Ascending aorta (tissue), 2 donors: ENCODE data around the gene ADNP2. TPM values are rescaled to one million over a fixed set of nuclear protein-coding genes. Genes with fewer than 3 reads are reported as not detected.

ENCODE experiments used
- DNase-seq, 2 donors: peaks; one replicate each; pipeline ENCODE4 v3.0.0-alpha.2; 2019; ENCODE audit warnings: low spot score in 2 of 2
- H3K27ac ChIP-seq, 2 donors: fragments of 200-600 bp; sonication (generic); one replicate each; pipeline ENCODE4 v1.5.1; 2016 to 2017; ENCODE audit warnings: mild to moderate bottlenecking in 1 of 2
- H3K27me3 ChIP-seq: fragments of 200-600 bp; sonication (generic); one replicate; pipeline ENCODE4 v1.5.1; 2017
- H3K36me3 ChIP-seq, 2 donors: fragments of 200-600 bp; sonication (generic); one replicate each; pipeline ENCODE4 v1.5.1; 2016
- H3K4me1 ChIP-seq, 2 donors: fragments of 200-600 bp; sonication (generic); one replicate each; pipeline ENCODE4 v1.5.1; 2016 to 2017; ENCODE audit warnings: mild to moderate bottlenecking in 1 of 2
- H3K4me3 ChIP-seq, 2 donors: fragments of 200-600 bp; sonication (generic); one replicate each; pipeline ENCODE4 v1.5.1; 2016 to 2017; ENCODE audit warnings: mild to moderate bottlenecking in 1 of 2
- H3K9me3 ChIP-seq, 2 donors: fragments of 200-600 bp; sonication (generic); one replicate each; pipeline ENCODE4 v1.5.1; 2016
- CTCF ChIP-seq, 3 experiments: fragments of 200-600 bp in 2 of 3; fragments of 450-650 bp in 1 of 3; sonication (generic) in 2 of 3; IDR thresholded peaks; one replicate each; pipeline ENCODE4 v1.5.1; 2016 to 2019; ENCODE audit warnings: antibody characterized with exemption in 3 of 3, mild to moderate bottlenecking in 1 of 3, moderate library complexity in 1 of 3
- intact Hi-C: fragments of 100-400 bp; cut with DNase I; formaldehyde crosslinking; loops from one replicate; pipeline ENCODE4 v1.15.1; 2023
- total RNA-seq: library from RNA; depleted of rRNA; stranded (reverse); fragments of >200 nt; gene quantifications from one replicate; pipeline ENCODE4 v1.1.0, GENCODE V29; 2016

ADNP2 gene
- total RNA-seq, 1 donor from 2014 or later: 6.8 TPM

GRCh38 chr18:80106482-80107051 is 2.5 kb upstream of the ADNP2 start:
- Histone ChIP-seq H3K4me1 (peaks cover 4 to 15% of the 10 kb centered on the region in 2 donors), H3K27me3 (no peaks in the 10 kb centered on the region), H3K36me3 (no peaks in the 10 kb centered on the region), H3K9me3 (no peaks in the 10 kb centered on the region), H3K27ac (peak overlapping the region; percentile 99), H3K4me3 (no peak overlapping the region)
- intact Hi-C loops: loop anchor here (10.0 kb wide), 1 partner anchor 712 kb away; the partner anchor contains the start of gene NFATC1
- DNase-seq: no peak
- TF ChIP-seq CTCF (IDR thresholded peaks at IDR 0.05): no peak

DNA sequence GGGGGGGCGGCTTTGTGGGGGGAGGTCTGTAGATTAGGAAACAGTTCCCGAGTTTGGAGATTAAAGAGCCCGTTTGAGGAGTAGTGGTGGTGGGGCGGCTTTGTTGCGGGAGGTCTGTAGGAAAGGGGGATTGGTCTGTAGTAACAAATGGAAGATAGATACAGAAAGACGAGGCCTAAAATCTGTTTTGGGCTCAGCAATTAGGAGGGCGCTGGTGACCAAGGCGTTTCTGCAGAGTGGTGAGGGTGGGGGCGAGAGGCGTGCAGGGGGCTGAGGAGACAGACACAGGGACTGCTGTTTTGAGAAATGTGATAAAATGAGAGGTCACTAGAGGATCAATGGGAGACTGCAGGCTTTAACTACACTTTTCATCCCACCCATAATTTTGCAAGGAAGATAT is 1.6 kb upstream of the ADNP2 start:
- Histone ChIP-seq H3K27ac (peak overlapping the region; percentile 99), H3K36me3 (no peaks in the 10 kb centered on the region), H3K27me3 (no peaks in the 10 kb centered on the region), H3K4me3 (no peak overlapping the region), H3K9me3 (no peaks in the 10 kb centered on the region), H3K4me1 (peaks cover 4 to 15% of the 10 kb centered on the region in 2 donors)
- no peak for TF ChIP-seq CTCF (IDR thresholded peaks at IDR 0.05)
- intact Hi-C loops: loop anchor here (10.0 kb wide), 1 partner anchor 713 kb away; the partner anchor contains the start of gene NFATC1
- DNase-seq: no peak

- Histone ChIP-seq H3K27ac (peak overlapping the region; percentile 99), H3K27me3 (no peaks in the 10 kb centered on the region), H3K4me3 (no peak overlapping the region), H3K36me3 (no peaks in the 10 kb centered on the region), H3K4me1 (peaks cover 4 to 9% of the 10 kb centered on the region in 2 donors), H3K9me3 (no peaks in the 10 kb centered on the region)
- DNase-seq: no peak
- no peak for TF ChIP-seq CTCF (IDR thresholded peaks at IDR 0.05)
- intact Hi-C loops: loop anchor here (2.0 to 10.0 kb wide), 3 partner anchors 39 to 713 kb away; partner anchors contain the start of genes NFATC1 and SLC66A2
Observed at GRCh38 chr18:80108121-80108536, 933 bp upstream of the ADNP2 start.

GRCh38 chr18:80109676-80110078 is 615 bp downstream of the ADNP2 start:
- Histone ChIP-seq H3K27ac (peak overlapping the region; percentile 99), H3K4me3 (peak overlapping the region; percentile 76 to 85), H3K36me3 (no peaks in the 10 kb centered on the region), H3K4me1 (peaks cover 0 to 11% of the 10 kb centered on the region in 2 donors), H3K9me3 (no peaks in the 10 kb centered on the region), H3K27me3 (no peaks in the 10 kb centered on the region)
- TF ChIP-seq CTCF (IDR thresholded peaks at IDR 0.05): no peak
- intact Hi-C loops: loop anchor here (1.0 to 10.0 kb wide), 5 partner anchors 37 to 715 kb away; partner anchors contain the start of genes CTDP1, NFATC1, RBFA and SLC66A2
- DNase-seq: peak in 1 of 2 donors; percentile 73

DNA sequence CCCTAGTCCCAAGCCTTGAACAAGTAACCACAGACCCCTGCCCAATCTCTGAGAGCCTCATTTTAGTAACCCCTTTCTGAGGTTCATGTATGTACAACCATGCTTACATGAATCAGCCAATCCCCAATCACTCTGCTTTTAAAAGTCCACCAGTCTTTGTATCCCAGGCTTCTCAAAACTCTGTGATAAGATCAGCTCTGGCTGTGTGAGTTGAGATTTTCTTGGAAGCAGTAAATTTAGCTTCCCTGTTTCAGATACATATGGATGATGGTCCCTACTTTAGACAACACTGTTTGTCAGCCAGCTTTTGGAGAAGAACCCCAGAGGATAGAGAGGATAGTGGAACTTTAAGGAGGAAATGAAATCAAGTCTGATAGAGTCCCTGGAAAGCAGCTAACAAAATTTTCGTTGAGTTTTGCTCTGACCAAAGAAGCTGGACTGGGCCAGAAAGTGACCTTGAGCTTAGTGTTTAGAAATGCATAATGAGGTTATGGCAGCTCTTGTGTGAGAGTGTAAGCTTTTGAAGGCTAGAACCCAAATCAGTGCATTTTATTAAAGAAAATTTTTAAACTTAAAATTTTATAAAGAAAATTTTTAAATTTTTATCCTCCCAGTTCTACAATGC is 3.7 kb downstream of the ADNP2 start:
- intact Hi-C loops: no loop called here
- Histone ChIP-seq H3K4me3 (no peak overlapping the region), H3K27me3 (no peaks in the 10 kb centered on the region), H3K4me1 (peaks cover 0 to 11% of the 10 kb centered on the region in 2 donors), H3K9me3 (no peaks in the 10 kb centered on the region), H3K36me3 (peaks cover 0 to 3% of the 10 kb centered on the region in 2 donors), H3K27ac (no peak overlapping the region)
- TF ChIP-seq CTCF (IDR thresholded peaks at IDR 0.05): no peak
- DNase-seq: no peak
